GM19372 (cell line): ENCODE measurements around the gene ERBIN.
"Not testable (repeated sequence)": the region's sequence is repeated elsewhere in the genome, so short reads cannot be mapped to it uniquely, and the experiment has no call there.

Experiments
- ATAC-seq: cut with Tn5 transposase; IDR thresholded peaks from one replicate; pipeline ENCODE4 v1.9.1; 2021; ENCODE audit warnings: mild to moderate bottlenecking, low read depth, moderate library complexity; ENCODE audit not compliant: unreplicated experiment

The ERBIN gene

DNA sequence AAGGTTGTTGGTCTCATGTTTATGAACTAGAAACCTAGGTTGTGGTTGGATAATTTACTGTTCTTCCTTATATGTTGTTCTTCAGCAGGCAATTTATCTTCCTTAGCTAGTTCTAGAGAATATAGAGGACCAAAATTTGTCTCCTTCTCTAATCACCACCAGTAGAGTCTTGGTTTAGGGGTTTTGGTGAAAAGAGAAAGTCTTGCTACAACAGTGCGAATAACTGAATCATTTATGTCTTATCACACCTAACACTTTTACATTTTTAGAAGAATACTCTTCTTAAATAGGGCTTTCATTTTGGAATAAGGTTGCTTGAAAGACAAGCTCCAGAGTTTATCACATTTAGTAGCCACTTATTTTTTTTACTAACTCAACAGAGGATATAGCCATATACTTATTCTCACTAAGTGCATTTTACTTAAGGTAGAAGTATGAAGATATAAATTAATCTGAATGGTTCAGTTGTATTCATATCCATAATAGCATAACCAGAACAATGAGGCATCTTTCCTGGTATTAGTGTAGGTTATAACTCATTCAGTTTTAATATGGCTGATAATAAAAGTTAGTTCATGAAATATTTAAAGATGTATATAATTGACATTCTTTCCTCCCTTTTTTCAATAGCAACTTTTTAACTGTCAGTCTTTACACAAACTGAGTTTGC lies 67.9 kb downstream of the ERBIN start:
- no peak for ATAC-seq

DNA sequence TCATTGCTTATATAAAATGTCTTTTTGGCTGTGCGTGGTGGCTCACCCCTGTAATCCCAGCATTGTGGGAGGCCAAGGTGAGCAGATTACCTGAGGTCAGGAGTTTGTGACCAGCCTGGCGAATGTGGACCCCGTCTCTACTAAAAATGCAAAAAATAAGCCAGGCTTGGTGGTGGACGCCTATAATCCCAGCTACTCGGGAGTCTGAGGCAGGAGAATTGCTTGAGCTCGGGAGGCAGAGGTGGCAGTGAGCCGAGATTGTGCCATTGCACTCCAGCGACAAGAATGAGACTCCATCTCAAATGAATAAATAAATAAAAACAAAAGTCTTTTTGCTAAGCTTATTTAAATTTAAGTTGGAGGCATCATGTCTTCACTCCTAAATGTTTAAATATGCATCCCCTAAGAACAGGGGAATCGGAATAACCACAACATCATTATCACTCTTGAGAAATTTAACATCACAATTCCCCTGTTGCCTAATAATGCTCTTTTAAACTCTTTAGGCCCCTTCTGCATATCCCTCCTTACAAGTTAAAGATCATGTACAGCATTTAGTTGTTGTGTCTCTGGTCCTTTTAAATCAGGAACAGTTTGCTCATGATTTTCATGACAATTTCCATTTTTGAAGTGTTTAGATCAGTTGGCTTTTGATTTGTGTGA lies 72.8 kb downstream of the ERBIN start:
- ATAC-seq = no peak

DNA sequence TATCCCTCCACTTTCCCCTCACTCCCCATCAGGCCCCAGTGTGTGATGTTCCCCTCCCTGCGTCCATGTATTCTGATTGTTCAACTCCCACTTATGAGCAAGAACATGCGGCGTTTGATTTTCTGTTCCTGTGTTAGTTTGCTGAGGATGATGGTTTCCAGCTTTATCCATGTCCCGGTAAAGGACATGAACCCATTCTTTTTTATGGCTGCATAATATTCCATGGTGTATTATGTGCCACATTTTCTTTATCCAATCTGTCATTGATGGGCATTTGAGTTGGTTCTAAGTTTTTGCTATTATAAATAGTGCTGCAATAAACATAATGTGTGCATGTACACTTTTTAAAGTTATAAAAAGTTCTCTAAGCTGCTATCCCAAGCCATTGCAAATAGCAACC lies 75.6 kb downstream of the ERBIN start:
- no peak for ATAC-seq

DNA sequence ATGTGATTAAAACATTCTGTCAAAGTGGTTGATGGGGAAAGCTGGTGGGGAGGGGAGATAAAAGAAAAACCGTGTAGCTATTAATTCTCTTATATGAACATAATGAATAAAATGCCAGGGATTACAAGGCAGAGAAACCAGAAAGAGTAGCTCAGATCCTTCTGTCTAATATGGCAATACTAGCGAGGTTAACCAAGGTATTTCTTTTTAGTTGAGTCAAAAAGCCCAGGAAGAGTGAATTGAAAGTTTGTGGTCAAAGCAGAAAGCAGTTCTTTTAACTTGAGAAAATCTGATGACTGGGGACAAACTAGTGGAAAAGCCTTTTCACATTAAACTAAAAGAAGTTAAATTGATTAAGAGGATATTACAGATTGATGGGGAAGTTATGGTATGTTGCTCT lies 76.0 kb downstream of the ERBIN start:
- no peak for ATAC-seq

DNA sequence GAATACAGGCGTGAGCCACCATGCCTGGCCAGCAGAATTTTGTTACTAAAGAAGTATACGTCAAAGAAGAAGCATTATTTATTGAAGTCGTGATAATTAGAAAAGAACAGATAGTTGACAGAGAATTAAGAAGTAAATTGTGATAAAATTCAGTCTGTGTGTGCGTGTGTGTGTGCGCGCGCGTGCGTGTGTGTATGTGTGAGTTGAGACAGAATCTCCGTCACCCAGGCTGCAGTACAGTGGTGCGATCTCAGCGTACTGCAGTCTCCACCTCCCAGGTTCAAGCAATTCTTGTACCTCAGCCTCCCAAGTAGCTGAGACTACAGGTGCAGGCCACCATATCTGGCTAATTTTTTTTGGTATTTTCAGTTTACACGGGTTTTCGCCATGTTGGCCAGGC lies 77.8 kb downstream of the ERBIN start:
- ATAC-seq = no peak

DNA sequence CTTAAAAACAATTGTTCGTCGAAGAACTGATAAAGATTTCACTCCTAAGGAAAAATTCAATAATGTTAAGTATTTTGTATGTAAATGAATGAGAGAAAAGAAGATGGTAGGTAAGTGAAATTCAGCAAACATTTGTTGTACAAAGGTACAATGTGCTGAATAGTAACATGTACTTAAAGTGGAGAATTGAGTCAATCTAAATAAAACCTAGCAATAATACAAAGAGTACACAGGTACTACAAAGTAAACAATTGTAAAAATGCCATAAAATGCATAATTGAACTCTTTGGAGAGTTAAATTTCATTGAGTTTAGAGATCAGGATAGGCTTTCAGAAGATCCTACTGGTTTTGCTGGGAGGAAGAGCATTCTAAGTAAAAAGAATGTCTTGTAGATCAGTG lies 82.9 kb downstream of the ERBIN start:
- ATAC-seq = no peak

DNA sequence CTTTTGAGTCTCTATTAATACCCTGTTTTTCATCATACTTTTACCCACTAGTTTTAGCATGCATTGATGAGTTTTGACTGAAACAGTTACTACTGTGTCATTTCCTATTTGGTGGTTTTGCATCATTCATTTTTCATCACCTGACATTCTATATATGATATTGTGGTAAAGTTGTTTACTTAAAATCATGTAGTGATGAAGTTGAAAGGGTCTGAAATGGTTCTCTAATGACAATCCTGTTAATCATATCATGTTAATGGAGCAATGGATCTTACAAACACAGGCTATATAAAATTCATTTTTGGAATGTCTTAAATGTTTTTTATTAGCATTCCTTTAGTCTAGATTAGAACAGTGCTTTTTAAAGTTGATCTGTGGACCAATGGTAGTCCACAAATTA lies 84.1 kb downstream of the ERBIN start:
- ATAC-seq = no peak

DNA sequence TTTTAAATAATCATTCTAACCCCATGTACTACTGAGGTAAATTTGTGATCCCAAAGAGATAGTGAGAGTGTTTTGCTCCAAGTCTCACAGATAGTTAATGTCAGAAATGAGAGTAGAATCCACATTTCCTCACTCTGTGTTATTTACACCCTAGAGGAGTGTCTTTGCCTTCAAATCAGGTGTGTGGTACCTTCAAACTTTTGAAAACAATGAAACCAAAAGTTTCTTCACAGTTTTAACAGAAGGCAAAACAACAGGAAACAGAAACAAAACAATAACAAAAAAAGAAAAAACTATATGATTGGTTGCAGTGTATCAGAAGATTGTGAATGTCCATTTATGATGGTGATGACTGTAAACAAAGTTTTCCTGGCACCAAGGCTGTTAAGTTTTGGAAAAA lies 85.9 kb downstream of the ERBIN start:
- ATAC-seq = no peak

DNA sequence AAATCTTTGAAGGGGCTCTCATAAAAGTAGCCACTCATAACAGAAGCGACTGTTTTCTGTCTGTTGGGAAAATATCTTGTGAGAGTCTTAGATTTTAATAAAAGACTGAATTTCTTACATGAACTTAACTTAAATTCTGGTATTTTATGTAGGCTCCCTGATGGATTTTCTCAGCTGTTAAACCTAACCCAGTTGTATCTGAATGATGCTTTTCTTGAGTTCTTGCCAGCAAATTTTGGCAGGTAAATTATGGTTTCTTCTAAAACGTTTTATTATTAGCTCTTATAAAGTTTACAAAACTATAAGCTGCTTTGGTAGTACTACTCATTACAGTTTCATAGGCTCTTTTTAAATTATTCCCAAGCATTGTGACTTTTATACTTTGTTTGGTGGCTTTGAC lies 87.0 kb downstream of the ERBIN start:
- no peak for ATAC-seq

DNA sequence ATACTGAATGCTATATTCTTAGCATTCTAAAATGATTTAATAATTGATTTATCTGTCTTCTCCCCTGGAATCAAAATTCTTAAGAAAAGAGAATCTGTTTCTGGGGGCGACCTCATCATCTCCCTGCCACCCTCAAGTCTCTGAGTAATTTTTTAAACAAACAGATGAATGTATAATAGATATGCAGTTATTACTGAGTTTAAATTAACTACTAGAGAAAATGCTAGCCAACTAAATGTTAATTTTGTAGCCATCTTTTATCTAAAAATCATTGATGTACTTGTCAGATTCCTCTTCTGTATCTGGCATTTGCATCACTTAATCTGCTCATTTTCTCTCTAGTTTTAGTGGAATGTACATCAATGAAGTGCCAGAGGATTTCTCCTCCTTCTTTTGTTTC lies 87.5 kb downstream of the ERBIN start:
- no peak for ATAC-seq

DNA sequence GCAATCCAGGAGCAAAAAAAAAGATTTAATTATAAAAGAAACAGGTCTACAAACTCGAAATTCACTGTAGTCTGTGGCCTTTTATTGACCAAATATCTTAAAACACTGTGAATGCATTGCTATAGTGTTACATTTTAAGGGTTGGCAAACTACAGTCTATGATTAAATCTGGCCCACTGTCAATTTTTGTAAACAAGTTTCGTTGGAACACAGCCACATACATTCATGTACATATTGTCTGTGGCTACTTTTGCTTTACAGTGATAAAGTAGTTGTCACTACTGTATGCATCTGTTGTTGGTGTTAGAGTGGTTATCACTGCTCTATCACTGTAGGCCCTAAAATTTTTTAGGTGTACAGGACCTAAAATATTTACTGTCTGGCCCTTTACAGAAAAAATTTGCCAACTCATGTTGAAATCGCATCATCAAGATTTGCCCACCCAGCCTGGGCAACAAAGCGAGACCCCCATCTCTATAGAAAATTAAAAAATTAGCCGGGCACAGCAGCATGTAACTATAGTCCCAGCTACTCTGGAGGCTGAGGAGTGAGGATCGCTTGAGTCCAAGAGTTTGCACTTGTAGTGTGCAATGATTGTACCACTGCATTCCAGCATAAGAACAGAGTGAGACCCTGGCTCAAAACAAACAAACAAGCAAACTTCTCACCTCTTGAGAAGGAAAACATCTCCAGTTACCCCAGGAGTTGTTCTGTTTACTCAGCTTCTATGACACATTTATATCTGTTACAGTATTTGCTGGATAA lies 89.0 kb downstream of the ERBIN start:
- no peak for ATAC-seq

DNA sequence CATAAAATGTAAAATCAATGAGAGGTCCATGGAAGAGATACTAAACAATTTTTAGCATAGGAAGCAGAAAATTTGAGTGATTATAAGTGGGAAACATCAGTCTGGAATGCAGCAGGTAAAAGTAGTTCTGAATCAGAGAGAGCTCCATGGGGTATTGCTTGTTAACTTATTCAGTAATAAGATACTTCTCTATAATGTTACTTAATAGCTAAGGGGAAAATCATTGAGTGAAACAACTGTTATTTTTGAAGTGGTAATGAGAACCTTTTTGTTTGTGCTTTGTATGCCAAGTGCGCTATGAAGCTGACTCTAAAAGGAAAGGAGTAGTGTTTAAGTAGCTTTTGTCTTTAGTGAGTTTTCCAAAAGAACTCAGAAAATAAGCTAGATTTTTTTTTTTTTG lies 95.2 kb downstream of the ERBIN start:
- ATAC-seq = no peak

DNA sequence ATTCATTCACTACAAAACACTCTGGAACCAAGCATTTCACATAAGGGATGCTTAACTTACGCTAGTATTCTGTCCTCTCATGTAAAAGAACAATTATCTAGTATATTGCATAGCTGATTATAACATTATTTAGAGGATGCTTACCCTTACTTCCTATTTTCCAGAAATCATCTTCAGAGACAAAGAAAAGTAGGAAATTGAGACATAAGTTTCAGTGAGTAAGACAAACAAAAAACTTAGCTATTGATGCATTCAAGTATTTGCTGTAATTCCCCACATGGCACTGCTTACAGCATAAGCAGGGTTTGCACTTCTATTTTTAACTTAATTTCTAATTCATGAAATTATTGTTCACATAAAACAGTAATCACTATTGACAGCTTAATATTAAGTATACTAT lies 112.9 kb downstream of the ERBIN start:
- no peak for ATAC-seq

DNA sequence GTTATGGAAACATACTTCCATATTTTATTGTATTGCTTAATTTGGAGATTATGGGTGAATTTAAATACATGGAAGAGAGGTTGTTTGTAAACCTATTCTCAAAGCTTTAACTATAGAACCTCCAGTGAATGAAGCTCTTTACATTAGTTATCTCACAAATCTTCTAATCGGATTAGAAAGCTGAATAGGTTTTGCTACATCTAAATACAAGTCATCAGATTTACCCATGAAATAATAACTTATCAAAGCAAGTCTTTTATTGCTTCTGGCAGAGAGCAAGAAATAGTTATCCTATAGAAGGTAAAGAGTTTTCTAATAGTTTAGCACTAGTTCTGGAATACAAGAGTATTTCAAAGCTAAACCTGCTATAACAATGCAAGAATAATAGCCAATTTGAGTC lies 113.3 kb downstream of the ERBIN start:
- no peak for ATAC-seq

DNA sequence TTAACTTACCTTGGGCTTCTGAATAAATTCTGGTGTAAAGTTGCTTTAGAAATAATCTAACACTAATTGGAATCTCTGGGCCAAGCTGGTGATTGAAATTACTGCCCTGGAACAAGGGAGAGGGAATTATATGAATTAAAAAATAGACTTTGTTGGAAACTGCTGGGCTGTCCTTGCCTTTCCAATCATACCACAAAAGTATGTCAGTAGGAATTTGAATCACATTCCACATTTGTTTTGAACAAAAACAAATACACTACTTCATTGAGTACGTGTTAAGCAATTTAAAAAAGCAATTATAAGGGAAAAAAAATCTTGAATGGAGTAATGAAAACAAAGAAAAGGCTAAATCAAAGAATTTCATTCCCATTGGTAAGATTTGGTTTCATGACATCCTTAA lies 115.3 kb downstream of the ERBIN start:
- no peak for ATAC-seq

DNA sequence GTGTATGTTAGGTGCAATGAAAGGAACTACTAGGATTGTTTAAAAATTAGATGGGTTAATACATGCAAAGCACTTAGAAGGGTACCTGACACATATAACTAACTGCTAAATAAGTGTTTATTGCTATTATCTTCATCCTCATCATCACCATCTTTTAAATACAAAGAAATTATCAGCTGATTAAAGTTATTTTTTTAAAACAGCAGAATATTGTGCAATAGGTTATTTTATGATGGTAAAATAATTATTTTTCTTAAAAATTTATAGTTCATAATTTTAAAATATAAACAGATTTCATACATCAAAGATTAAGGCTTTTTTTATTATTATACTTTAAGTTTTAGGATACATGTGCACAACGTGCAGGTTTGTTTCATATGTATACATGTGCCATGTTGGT lies 130.9 kb downstream of the ERBIN start:
- no peak for ATAC-seq

DNA sequence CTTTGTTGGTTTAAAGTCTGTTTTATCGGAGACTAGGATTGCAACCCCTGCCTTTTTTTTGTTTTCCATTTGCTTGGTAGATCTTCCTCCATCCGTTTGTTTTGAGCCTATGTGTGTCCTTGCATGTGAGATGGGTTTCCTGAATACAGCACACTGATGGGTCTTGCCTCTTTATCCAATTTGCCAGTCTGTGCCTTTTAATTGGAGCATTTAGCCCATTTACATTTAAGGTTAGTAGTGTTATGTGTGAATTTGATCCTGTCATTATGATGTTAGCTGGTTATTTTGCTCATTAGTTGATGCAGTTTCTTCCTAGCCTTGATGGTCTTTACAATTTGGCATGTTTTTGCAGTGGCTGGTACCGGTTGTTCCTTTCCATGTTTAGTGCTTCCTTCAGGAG lies 134.9 kb downstream of the ERBIN start:
- ATAC-seq = not testable (repeated sequence)

DNA sequence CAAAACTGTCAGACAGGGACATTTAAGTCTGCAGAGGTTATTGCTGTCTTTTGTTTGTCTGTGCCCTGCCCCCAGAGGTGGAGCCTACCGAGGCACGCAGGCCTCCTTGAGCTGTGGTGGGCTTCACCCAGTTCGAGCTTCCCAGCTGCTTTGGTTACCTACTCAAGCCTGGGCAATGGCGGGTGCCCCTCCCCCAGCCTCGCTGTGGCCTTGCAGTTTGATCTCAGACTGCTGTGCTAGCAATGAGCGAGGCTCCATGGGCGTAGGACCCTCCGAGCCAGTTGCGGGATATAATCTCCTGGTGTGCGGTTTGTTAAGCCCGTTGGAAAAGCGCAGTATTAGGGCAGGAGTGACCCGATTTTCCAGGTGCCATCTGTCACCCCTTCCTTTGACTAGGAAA lies 136.7 kb downstream of the ERBIN start:
- not testable (repeated sequence) for ATAC-seq

DNA sequence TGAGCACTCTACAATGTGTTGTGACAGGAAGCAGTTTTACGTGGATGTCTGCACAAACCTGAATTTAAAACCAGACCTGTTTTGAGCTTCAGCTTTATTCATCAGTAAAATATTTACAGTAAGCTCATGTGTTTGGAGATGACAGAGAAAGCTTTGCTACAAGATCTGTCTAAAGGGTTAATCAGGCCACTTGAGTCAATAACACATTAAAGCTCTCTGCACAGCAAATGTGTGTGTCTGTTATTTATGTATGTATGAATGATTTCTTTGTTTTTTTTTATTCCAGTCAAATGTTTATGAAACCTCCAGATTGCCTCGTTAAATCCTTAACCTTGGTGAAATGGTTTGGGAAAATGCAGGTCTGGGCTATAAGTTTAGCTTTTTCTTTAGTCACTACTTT lies 140.5 kb downstream of the ERBIN start:
- ATAC-seq = no peak

DNA sequence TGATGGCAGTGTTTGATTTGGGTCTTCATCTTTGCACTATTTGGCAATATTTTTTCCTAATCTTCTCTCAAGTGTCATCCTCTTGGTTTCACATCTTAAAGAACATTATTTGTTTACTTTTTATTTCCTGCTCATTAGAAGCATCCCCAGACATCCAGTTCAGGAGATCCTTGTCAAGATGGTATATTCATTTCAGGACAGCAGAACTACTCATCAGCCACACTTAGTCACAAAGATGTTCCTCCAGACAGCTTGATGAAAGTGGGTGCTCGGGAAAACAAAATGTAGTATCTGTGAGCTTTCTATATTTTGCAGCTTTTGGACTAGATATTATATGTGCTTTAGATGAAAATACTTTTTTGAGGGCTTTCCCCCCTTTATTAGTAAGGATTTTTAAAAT lies 145.7 kb downstream of the ERBIN start:
- ATAC-seq = no peak

DNA sequence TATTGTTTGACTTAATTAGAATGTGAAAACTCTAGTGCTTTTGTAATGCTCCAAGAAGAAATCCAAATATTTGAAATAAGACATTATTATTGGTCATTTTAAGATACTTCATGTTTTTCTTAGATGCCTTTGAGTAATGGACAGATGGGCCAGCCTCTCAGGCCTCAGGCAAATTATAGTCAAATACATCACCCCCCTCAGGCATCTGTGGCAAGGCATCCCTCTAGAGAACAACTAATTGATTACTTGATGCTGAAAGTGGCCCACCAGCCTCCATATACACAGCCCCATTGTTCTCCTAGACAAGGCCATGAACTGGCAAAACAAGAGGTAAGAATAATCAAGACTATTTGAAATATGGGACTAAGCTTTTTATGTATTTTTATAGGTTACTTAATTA lies 148.5 kb downstream of the ERBIN start:
- ATAC-seq = no peak

DNA sequence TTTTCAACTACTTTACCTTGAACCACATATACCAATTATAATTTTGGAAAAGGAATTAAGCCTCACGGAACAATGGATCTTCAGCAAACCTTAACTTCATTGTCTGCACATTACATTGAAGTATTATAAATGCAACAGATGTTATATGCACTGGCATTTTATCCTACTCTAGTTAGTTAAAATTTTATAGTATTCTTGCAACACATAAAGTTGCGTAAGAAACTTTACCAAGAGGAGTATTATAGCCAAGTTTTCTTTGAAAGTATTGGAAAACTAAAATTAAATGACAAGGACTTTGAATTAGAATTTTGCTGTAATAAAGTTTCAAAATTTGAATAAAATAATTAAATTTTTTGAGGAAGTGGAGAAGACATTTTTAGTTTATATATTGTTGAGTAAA lies 154.3 kb downstream of the ERBIN start:
- ATAC-seq = no peak
